Gastrocnemius medialis (tissue), 4 donors: ENCODE results near the gene COMMD2.

Experiments used
- CTCF ChIP-seq, 5 experiments: fragments of 450-650 bp in 3 of 5; fragments of 200-600 bp in 2 of 5; sonication (generic) in 2 of 5; IDR thresholded peaks in 4 of 5; conservative IDR thresholded peaks in 1 of 5; 1 replicate in 4 of 5; 2 replicates in 1 of 5; pipeline ENCODE4 v1.5.1; 2016 to 2019; ENCODE audit warnings: antibody characterized with exemption in 5 of 5, mild to moderate bottlenecking in 3 of 5, moderate library complexity in 3 of 5
- POLR2A ChIP-seq, 2 donors: fragments of 450-650 bp; IDR thresholded peaks; one replicate each; pipeline ENCODE4 v1.6.1; 2017; ENCODE audit warnings: antibody characterized with exemption in 2 of 2, mild to moderate bottlenecking in 2 of 2, moderate library complexity in 2 of 2

- TF ChIP-seq CTCF (IDR thresholded peaks at IDR 0.05 in 4 of 5, conservative IDR thresholded peaks at IDR 0.05 in 1 of 5) (no peak), POLR2A (IDR thresholded peaks at IDR 0.05) (no peak)
Measured at GRCh38 chr3:149777414-149778214, 25.3 kb upstream of the COMMD2 start.
